HCT116 (cell line): ENCODE measurements around the gene GPR39. TPM values are rescaled to one million over a fixed set of nuclear protein-coding genes. Genes with fewer than 3 reads are reported as not detected.

Experiments used
- ATAC-seq: fragments of 200-7000 bp; cut with Tn5 transposase; 2 replicates; pipeline ENCODE4 v1.9.1; 2020; ENCODE audit warnings: mild to moderate bottlenecking, moderate library complexity
- BruUV-seq: library from RNA; stranded (reverse); fragments of 400-500 nt; replicated peaks from 2 replicates; lab custom pipeline; 2021; lab: Mats Ljungman, UMichigan
- CTCF ChIA-PET: fragments of 300-600 bp; sonication (Branson Sonifier 250); formaldehyde crosslinking; loops from one replicate; lab custom pipeline; 2021; ENCODE audit warnings: antibody characterized with exemption; lab: Charles Lee
- POLR2A ChIA-PET: fragments of 300-600, 350-600 bp; sonication (Branson Sonifier 250); formaldehyde crosslinking; loops from one replicate; lab custom pipeline; 2021; ENCODE audit warnings: antibody characterized with exemption; lab: Charles Lee
- RAD21 ChIA-PET, 2 experiments: fragments of 300-600 bp; sonication (Branson Sonifier 250); formaldehyde crosslinking; loops; one replicate each; lab custom pipeline; 2023; ENCODE audit warnings: low total read pairs in 2 of 2; ENCODE audit not compliant: uncharacterized antibody in 2 of 2, unreplicated experiment in 2 of 2, low non-redundant PET in 1 of 2; lab: Charles Lee
- DNase-seq: peaks from one replicate; pipeline ENCODE4 v3.0.0-alpha.2; 2010; ENCODE audit warnings: low read depth, low spot score
- H2AFZ ChIP-seq: fragments of 200-600 bp; shearing (Covaris generic), sonication (generic); 2 replicates; pipeline ENCODE4 v1.6.1; 2017; ENCODE audit warnings: low read depth, mixed run types, mixed read lengths, antibody characterized with exemption, low read length; ENCODE audit not compliant: poor library complexity, severe bottlenecking
- H3K27ac ChIP-seq: 2 replicates; pipeline ENCODE4 v1.5.1; 2012; ENCODE audit warnings: low read depth, low read length
- H3K27me3 ChIP-seq: fragments of 200-600 bp; sonication (generic); 2 replicates; pipeline ENCODE4 v1.6.1; 2016; ENCODE audit warnings: mixed run types, low read length, mixed read lengths; ENCODE audit not compliant: insufficient read depth
- H3K36me3 ChIP-seq, 2 experiments: fragments of 200-500 bp in 1 of 2; fragments of 200-600 bp in 1 of 2; sonication (Bioruptor generic) in 1 of 2; sonication (generic) in 1 of 2; 2 replicates each; pipeline versions ENCODE4 v1.5.1 to v1.6.1; 2014 to 2016; ENCODE audit warnings: low read length in 2 of 2, inconsistent platforms in 1 of 2, mixed read lengths in 1 of 2, mixed run types in 1 of 2; ENCODE audit not compliant: insufficient read depth in 2 of 2, control insufficient read depth in 1 of 2
- H3K4me1 ChIP-seq, 2 experiments: fragments of 200-600 bp in 1 of 2; sonication (generic) in 1 of 2; 2 replicates each; pipeline versions ENCODE4 v1.5.1 to v1.6.1; 2012 to 2017; ENCODE audit warnings: low read length in 2 of 2, inconsistent platforms in 1 of 2, mild to moderate bottlenecking in 1 of 2, mixed read lengths in 1 of 2, mixed run types in 1 of 2, moderate library complexity in 1 of 2; ENCODE audit not compliant: insufficient read depth in 2 of 2, control insufficient read depth in 1 of 2
- H3K4me2 ChIP-seq: fragments of 200-600 bp; sonication (generic); 2 replicates; pipeline ENCODE4 v1.6.1; 2017; ENCODE audit warnings: mixed run types, low read length, mixed read lengths
- H3K4me3 ChIP-seq, 2 experiments: fragments of 200-600 bp in 1 of 2; sonication (generic) in 1 of 2; replicated peaks in 1 of 2; 2 replicates each; pipeline ENCODE4 v1.5.1; 2011 to 2016; ENCODE audit warnings: low read length in 2 of 2, control low read depth in 1 of 2, low read depth in 1 of 2, mild to moderate bottlenecking in 1 of 2, mixed read lengths in 1 of 2, mixed run types in 1 of 2
- H3K79me2 ChIP-seq: fragments of 200-600 bp; sonication (generic); 2 replicates; pipeline ENCODE4 v1.6.1; 2017; ENCODE audit warnings: mild to moderate bottlenecking, mixed run types, low read length, moderate library complexity, mixed read lengths; ENCODE audit not compliant: insufficient read depth
- H3K9ac ChIP-seq: fragments of 200-600 bp; sonication (generic); 2 replicates; pipeline ENCODE4 v1.6.1; 2016; ENCODE audit warnings: low read length, mixed read lengths
- H3K9me2 ChIP-seq: fragments of 200-600 bp; sonication (generic), shearing (Covaris generic); 2 replicates; pipeline ENCODE4 v1.6.1; 2017; ENCODE audit warnings: mixed run types, mild to moderate bottlenecking, moderate library complexity; ENCODE audit not compliant: insufficient read depth
- H3K9me3 ChIP-seq, 2 experiments: fragments of 200-500 bp in 1 of 2; fragments of 200-600 bp in 1 of 2; sonication (Bioruptor generic) in 1 of 2; sonication (generic) in 1 of 2; 2 replicates each; pipeline ENCODE4 v1.6.1; 2014 to 2017; ENCODE audit warnings: low read length in 2 of 2, mixed read lengths in 2 of 2, inconsistent platforms in 1 of 2, low read depth in 1 of 2, mild to moderate bottlenecking in 1 of 2, mixed run types in 1 of 2, moderate library complexity in 1 of 2; ENCODE audit not compliant: control insufficient read depth in 1 of 2, insufficient read depth in 1 of 2
- H4K20me1 ChIP-seq: fragments of 200-600 bp; sonication (generic), shearing (Covaris generic); 2 replicates; pipeline ENCODE4 v1.6.1; 2017; ENCODE audit warnings: mixed run types, mild to moderate bottlenecking, moderate library complexity; ENCODE audit not compliant: insufficient read depth
- CTCF ChIP-seq, 3 experiments: fragments of 200-600 bp in 1 of 3; sonication (generic) in 1 of 3; IDR thresholded peaks in 2 of 3; conservative IDR thresholded peaks in 1 of 3; 2 replicates each; pipeline ENCODE4 v1.5.1; 2012 to 2017; ENCODE audit warnings: low read depth in 2 of 3, low read length in 2 of 3, antibody characterized with exemption in 1 of 3, borderline replicate concordance in 1 of 3, control low read depth in 1 of 3, mild to moderate bottlenecking in 1 of 3, mixed read lengths in 1 of 3, mixed run types in 1 of 3, moderate library complexity in 1 of 3; ENCODE audit not compliant: insufficient read depth in 1 of 3
- EZH2 ChIP-seq: fragments of 200-600 bp; sonication (generic); IDR thresholded peaks from 2 replicates; pipeline ENCODE4 v1.6.1; 2017; ENCODE audit warnings: antibody characterized with exemption, mixed run types
- EZH2phosphoT487 ChIP-seq: fragments of 200-600 bp; IDR thresholded peaks from 2 replicates; pipeline ENCODE4 v1.6.1; 2018; ENCODE audit warnings: antibody characterized with exemption, borderline replicate concordance
- POLR2A ChIP-seq: IDR thresholded peaks from 2 replicates; pipeline ENCODE4 v1.7.0; 2011; ENCODE audit warnings: borderline replicate concordance; ENCODE audit not compliant: insufficient read depth, insufficient read length; ENCODE audit errors: extremely low read depth
- RAD21 ChIP-seq: IDR thresholded peaks from 2 replicates; pipeline ENCODE4 v1.6.1; 2012; ENCODE audit warnings: low read depth, mild to moderate bottlenecking
- SIN3A ChIP-seq: IDR thresholded peaks from 2 replicates; pipeline ENCODE4 v1.6.1; 2012; ENCODE audit warnings: low read depth
- SRF ChIP-seq: IDR thresholded peaks from 2 replicates; pipeline ENCODE4 v1.6.1; 2012; ENCODE audit warnings: low read depth
- ZBTB33 ChIP-seq: IDR thresholded peaks from 2 replicates; pipeline ENCODE4 v1.6.1; 2011; ENCODE audit warnings: mild to moderate bottlenecking, low read length, moderate library complexity; ENCODE audit not compliant: insufficient replicate concordance; ENCODE audit errors: extremely low read depth
- ZFX ChIP-seq: fragments of 450-650 bp; IDR thresholded peaks from 2 replicates; pipeline ENCODE4 v1.6.1; 2017
- ZNF274 ChIP-seq: fragments of 200-500 bp; sonication (Bioruptor generic); IDR thresholded peaks from 2 replicates; pipeline ENCODE4 v1.6.1; 2014; ENCODE audit warnings: mild to moderate bottlenecking, low read depth, low read length, inconsistent platforms
- intact Hi-C: fragments of 100-400 bp; cut with micrococcal nuclease; formaldehyde crosslinking; loops from 2 replicates; pipeline ENCODE4 v1.10.0; 2022
- total RNA-seq: library from RNA; stranded (reverse); gene quantifications from one replicate; pipeline ENCODE4 v1.2.1, GENCODE V29; 2021; ENCODE audit not compliant: unreplicated experiment
- TF ChIP-seq, protein P1 (sequence below): IDR thresholded peaks from 2 replicates; pipeline ENCODE4 v1.6.1; 2012

GPR39 gene
- total RNA-seq, 1 experiment from 2014 or later = 5.1 TPM

DNA sequence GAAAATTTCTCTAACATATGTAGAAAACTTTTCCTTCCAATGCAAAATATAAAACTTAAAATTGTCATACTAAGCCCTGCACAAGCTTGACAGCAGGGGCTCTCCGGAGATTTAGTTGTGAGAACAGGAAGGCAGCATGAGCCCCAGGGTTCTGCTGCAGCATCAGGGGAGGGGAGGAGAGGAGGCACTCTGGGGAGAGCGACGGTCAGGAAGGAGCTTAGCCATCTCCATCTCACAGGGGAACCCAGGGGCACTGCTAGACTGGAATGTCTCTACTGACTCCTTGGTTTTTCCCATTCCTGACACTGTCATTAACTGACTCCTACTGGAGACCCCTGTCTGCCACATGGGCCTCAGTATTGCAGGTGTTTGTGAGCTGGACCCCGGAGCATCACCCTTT lies 123.6 kb downstream of the GPR39 start:
- ChIA-PET POLR2A (no interaction called here), RAD21 (no interaction called here), CTCF (no interaction called here)
- no peak for DNase-seq
- Histone ChIP-seq H4K20me1 (no peaks in the 10 kb centered on the region), H3K9me3 (peaks cover 0 to 3% of the 10 kb centered on the region in 2 experiments; a peak in 2 of 4 replicates), H3K27me3 (no peaks in the 10 kb centered on the region), H3K9me2 (no peaks in the 10 kb centered on the region), H3K4me1 (no peaks in the 10 kb centered on the region), H3K4me2 (no peak overlapping the region), H3K4me3 (no peak overlapping the region), H3K79me2 (no peaks in the 10 kb centered on the region), H3K27ac (no peak overlapping the region), H3K36me3 (no peaks in the 10 kb centered on the region), H2AFZ (no peak overlapping the region), H3K9ac (no peak overlapping the region)
- intact Hi-C loops = no loop called here
- no peak for TF ChIP-seq SRF
- no peak for TF ChIP-seq ZNF274
- no peak for TF ChIP-seq EZH2phosphoT487
- BruUV-seq = no TSS peak
- ATAC-seq = no peak

- no peak overlapping the region for H3K4me3 ChIP-seq
- no peaks in the 10 kb centered on the region for H3K36me3 ChIP-seq
- no peaks in the 10 kb centered on the region for H4K20me1 ChIP-seq
- no peaks in the 10 kb centered on the region for H3K4me1 ChIP-seq
- RAD21 ChIA-PET = no interaction called here
- H3K9me2 ChIP-seq = no peaks in the 10 kb centered on the region
- POLR2A ChIA-PET = no interaction called here
- CTCF ChIA-PET = no interaction called here
- no peak for DNase-seq
- H3K27me3 ChIP-seq = no peaks in the 10 kb centered on the region
- peaks cover 0 to 3% of the 10 kb centered on the region in 2 experiments; a peak in 2 of 4 replicates for H3K9me3 ChIP-seq
- TF ChIP-seq ZBTB33 (no peak), RAD21 (no peak), ZFX (no peak), SIN3A (no peak), CTCF (IDR thresholded peaks at IDR 0.05 in 2 of 3, conservative IDR thresholded peaks at IDR 0.05 in 1 of 3; ENCODE audit: borderline replicate concordance in 1 of 3, insufficient read depth in 1 of 3, low read depth in 2 of 3, low read length in 2 of 3) (no peak), POLR2A (no peak), SRF (no peak), EZH2 (no peak)
- TF ChIP-seq, protein P1, sequence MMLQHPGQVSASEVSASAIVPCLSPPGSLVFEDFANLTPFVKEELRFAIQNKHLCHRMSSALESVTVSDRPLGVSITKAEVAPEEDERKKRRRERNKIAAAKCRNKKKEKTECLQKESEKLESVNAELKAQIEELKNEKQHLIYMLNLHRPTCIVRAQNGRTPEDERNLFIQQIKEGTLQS = no peak
- no peak overlapping the region for H3K27ac ChIP-seq
- intact Hi-C loops = no loop called here
- ATAC-seq = no peak
- H3K79me2 ChIP-seq = no peaks in the 10 kb centered on the region
- H3K4me2 ChIP-seq = no peak overlapping the region
- H3K9ac ChIP-seq = no peak overlapping the region
- no TSS peak for BruUV-seq
- no peak overlapping the region for H2AFZ ChIP-seq
Observed at GRCh38 chr2:132542953-132543569, 126.5 kb downstream of the GPR39 start.
